ENCODE measurements around the gene APBB2.

Gene APBB2

GRCh38 chr4:40844261-40844660 lies 370.1 kb downstream of the APBB2 start:
- Histone ChIP-seq H3K4me2 (ENCODE audit: low read length) (no peak overlapping the region), H3K27ac (ENCODE audit: low read depth, low read length, poor library complexity, severe bottlenecking) (no peak overlapping the region), H3K36me3 (ENCODE audit: insufficient read depth, low read length) (no peaks in the 10 kb centered on the region), H3K4me1 (ENCODE audit: insufficient read depth, low read length, severe bottlenecking) (no peaks in the 10 kb centered on the region), H2AFZ (ENCODE audit: low read length) (no peak overlapping the region), H3K9ac (ENCODE audit: low read length) (no peak overlapping the region), H4K20me1 (ENCODE audit: insufficient read depth, low read length) (no peaks in the 10 kb centered on the region), H3K9me2 (ENCODE audit: low read depth, low read length) (no peaks in the 10 kb centered on the region), H3K9me3 (ENCODE audit: low read length) (no peaks in the 10 kb centered on the region), H3K4me3 (ENCODE audit: low read depth, low read length, poor library complexity, severe bottlenecking) (no peak overlapping the region), H3K79me2 (ENCODE audit: insufficient read depth, low read length) (no peaks in the 10 kb centered on the region), H3K27me3 (ENCODE audit: insufficient read depth, low read length) (no peaks in the 10 kb centered on the region), H3F3A (ENCODE audit: insufficient read depth, low read length) (no peaks in the 10 kb centered on the region)
- TF ChIP-seq, protein P1, sequence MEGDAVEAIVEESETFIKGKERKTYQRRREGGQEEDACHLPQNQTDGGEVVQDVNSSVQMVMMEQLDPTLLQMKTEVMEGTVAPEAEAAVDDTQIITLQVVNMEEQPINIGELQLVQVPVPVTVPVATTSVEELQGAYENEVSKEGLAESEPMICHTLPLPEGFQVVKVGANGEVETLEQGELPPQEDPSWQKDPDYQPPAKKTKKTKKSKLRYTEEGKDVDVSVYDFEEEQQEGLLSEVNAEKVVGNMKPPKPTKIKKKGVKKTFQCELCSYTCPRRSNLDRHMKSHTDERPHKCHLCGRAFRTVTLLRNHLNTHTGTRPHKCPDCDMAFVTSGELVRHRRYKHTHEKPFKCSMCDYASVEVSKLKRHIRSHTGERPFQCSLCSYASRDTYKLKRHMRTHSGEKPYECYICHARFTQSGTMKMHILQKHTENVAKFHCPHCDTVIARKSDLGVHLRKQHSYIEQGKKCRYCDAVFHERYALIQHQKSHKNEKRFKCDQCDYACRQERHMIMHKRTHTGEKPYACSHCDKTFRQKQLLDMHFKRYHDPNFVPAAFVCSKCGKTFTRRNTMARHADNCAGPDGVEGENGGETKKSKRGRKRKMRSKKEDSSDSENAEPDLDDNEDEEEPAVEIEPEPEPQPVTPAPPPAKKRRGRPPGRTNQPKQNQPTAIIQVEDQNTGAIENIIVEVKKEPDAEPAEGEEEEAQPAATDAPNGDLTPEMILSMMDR (IDR thresholded peaks at IDR 0.05; ENCODE audit: low read length), result no peak
- TF ChIP-seq EZH2 (IDR thresholded peaks at IDR 0.05; ENCODE audit: borderline replicate concordance, low read length), result no peak

DNA sequence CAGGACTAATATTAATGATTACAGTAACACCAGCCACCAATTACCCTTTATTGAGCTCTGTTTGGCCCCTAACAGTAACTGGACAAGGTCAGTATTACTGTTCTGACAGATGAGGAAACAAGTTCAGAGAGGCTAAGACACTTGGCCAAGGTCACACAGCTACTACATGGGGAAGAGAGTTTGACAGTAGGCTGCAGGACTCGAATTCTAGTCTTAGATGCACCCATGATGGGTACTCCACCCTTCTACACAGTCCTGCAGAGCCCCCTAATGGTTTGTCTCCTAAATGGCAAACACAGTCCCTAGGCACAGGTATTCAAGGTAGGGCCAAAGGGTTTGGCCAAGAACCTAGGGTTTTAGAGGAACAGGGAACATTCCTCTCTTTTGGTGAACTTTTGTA lies 370.6 kb downstream of the APBB2 start:
- no peak overlapping the region for H3K4me2 ChIP-seq (ENCODE audit: low read length)
- no peaks in the 10 kb centered on the region for H3K36me3 ChIP-seq (ENCODE audit: insufficient read depth, low read length)
- no peaks in the 10 kb centered on the region for H3K9me3 ChIP-seq (ENCODE audit: low read length)
- H3K4me1 ChIP-seq (ENCODE audit: insufficient read depth, low read length, severe bottlenecking), result no peaks in the 10 kb centered on the region
- no peaks in the 10 kb centered on the region for H3K79me2 ChIP-seq (ENCODE audit: insufficient read depth, low read length)
- no peak overlapping the region for H3K9ac ChIP-seq (ENCODE audit: low read length)
- no peaks in the 10 kb centered on the region for H4K20me1 ChIP-seq (ENCODE audit: insufficient read depth, low read length)
- H3F3A ChIP-seq (ENCODE audit: insufficient read depth, low read length), result no peaks in the 10 kb centered on the region
- no peak overlapping the region for H3K4me3 ChIP-seq (ENCODE audit: low read depth, low read length, poor library complexity, severe bottlenecking)
- H3K27ac ChIP-seq (ENCODE audit: low read depth, low read length, poor library complexity, severe bottlenecking), result no peak overlapping the region
- no peak for TF ChIP-seq EZH2 (IDR thresholded peaks at IDR 0.05; ENCODE audit: borderline replicate concordance, low read length)
- TF ChIP-seq, protein P1 (IDR thresholded peaks at IDR 0.05; ENCODE audit: low read length), result peak; percentile 57
- H3K9me2 ChIP-seq (ENCODE audit: low read depth, low read length), result no peaks in the 10 kb centered on the region
- no peaks in the 10 kb centered on the region for H3K27me3 ChIP-seq (ENCODE audit: insufficient read depth, low read length)
- H2AFZ ChIP-seq (ENCODE audit: low read length), result no peak overlapping the region

DNA sequence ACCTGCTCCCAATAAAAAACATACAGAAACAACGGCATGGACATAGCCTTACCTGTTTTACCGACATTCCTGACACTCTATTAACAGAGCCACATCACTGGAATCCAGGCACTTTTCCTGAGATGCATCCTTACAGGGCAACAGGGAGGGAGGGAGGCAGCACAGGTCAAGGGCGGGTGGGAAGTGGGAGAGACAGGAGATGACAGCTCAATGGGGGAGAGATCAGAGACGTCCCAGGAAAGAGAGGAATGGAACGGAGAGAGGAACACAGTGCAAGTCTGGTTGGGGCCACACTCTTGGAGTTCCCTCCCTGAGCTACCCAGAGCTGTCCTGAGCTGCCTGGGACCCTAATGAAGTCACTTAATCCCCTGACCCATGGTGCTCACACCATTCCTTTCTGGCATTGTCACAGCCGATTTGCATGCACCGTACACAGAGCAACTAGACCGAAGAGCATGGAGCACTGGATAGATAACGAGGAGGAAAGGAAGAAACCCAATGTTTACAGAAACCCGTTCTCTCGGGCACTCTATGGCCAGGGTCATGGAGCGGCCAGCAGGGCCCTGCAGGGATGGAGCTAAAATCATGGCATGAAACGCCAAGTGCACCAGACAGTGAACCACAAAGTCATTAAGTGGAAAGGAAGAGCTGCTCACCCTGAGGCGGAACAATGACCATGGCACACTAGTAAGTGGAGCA lies 371.5 kb downstream of the APBB2 start:
- no peaks in the 10 kb centered on the region for H4K20me1 ChIP-seq (ENCODE audit: insufficient read depth, low read length)
- H3K27ac ChIP-seq (ENCODE audit: low read depth, low read length, poor library complexity, severe bottlenecking), result no peak overlapping the region
- no peak overlapping the region for H3K4me2 ChIP-seq (ENCODE audit: low read length)
- no peaks in the 10 kb centered on the region for H3K27me3 ChIP-seq (ENCODE audit: insufficient read depth, low read length)
- no peak overlapping the region for H3K4me3 ChIP-seq (ENCODE audit: low read depth, low read length, poor library complexity, severe bottlenecking)
- no peaks in the 10 kb centered on the region for H3K9me3 ChIP-seq (ENCODE audit: low read length)
- no peaks in the 10 kb centered on the region for H3K9me2 ChIP-seq (ENCODE audit: low read depth, low read length)
- H3F3A ChIP-seq (ENCODE audit: insufficient read depth, low read length), result no peaks in the 10 kb centered on the region
- TF ChIP-seq, protein P1 (IDR thresholded peaks at IDR 0.05; ENCODE audit: low read length), result no peak
- TF ChIP-seq EZH2 (IDR thresholded peaks at IDR 0.05; ENCODE audit: borderline replicate concordance, low read length), result no peak
- no peaks in the 10 kb centered on the region for H3K79me2 ChIP-seq (ENCODE audit: insufficient read depth, low read length)
- H3K4me1 ChIP-seq (ENCODE audit: insufficient read depth, low read length, severe bottlenecking), result no peaks in the 10 kb centered on the region
- H3K9ac ChIP-seq (ENCODE audit: low read length), result no peak overlapping the region
- no peaks in the 10 kb centered on the region for H3K36me3 ChIP-seq (ENCODE audit: insufficient read depth, low read length)
- H2AFZ ChIP-seq (ENCODE audit: low read length), result no peak overlapping the region

Data from OCI-LY1 (cell line).